Neural cell (in vitro differentiated cells): ENCODE measurements around the gene DOCK10. TPM values are rescaled to one million over a fixed set of nuclear protein-coding genes. Genes with fewer than 3 reads are reported as not detected.

Experiments used
- H2AFZ ChIP-seq: fragments of 200-600, 300-800 bp; sonication (generic), shearing (Covaris generic); 2 replicates; pipeline ENCODE4 v1.6.0; 2014; ENCODE audit warnings: low read depth, mild to moderate bottlenecking, antibody characterized with exemption, low read length, moderate library complexity
- H3F3A ChIP-seq: fragments of 200-600 bp; shearing (Covaris generic); 2 replicates; pipeline ENCODE4 v1.6.1; 2016; ENCODE audit warnings: mild to moderate bottlenecking, moderate library complexity, mixed read lengths, antibody characterized with exemption, low read length; ENCODE audit not compliant: insufficient read depth, poor library complexity, severe bottlenecking
- H3K27ac ChIP-seq: fragments of 200-600, 300-800 bp; sonication (generic), shearing (Covaris generic); 2 replicates; pipeline ENCODE4 v1.5.1; 2014; ENCODE audit warnings: mild to moderate bottlenecking, low read length, moderate library complexity
- H3K27me3 ChIP-seq: fragments of 300-800, 200-600 bp; sonication (generic), shearing (Covaris generic); 2 replicates; pipeline ENCODE4 v1.6.0; 2014; ENCODE audit warnings: mild to moderate bottlenecking, low read depth, low read length, moderate library complexity; ENCODE audit not compliant: insufficient read depth
- H3K36me3 ChIP-seq: fragments of 300-800, 200-600 bp; sonication (generic), shearing (Covaris generic); 2 replicates; pipeline ENCODE4 v1.5.1; 2014; ENCODE audit warnings: mild to moderate bottlenecking, antibody characterized with exemption, low read length, moderate library complexity; ENCODE audit not compliant: insufficient read depth
- H3K4me2 ChIP-seq: fragments of 300-800, 200-600 bp; sonication (generic), shearing (Covaris generic); 2 replicates; pipeline ENCODE4 v1.6.0; 2014; ENCODE audit warnings: mild to moderate bottlenecking, low read length
- H3K4me3 ChIP-seq: fragments of 300-800, 200-600 bp; sonication (generic), shearing (Covaris generic); 2 replicates; pipeline ENCODE4 v1.5.1; 2014; ENCODE audit warnings: mild to moderate bottlenecking, low read length, moderate library complexity
- H3K79me2 ChIP-seq: fragments of 200-600 bp; shearing (Covaris generic); replicated peaks from 2 replicates; pipeline ENCODE4 v1.6.0; 2014; ENCODE audit warnings: mild to moderate bottlenecking, low read length, moderate library complexity; ENCODE audit not compliant: insufficient read depth
- H3K9ac ChIP-seq: fragments of 300-800, 200-600 bp; sonication (generic), shearing (Covaris generic); 2 replicates; pipeline ENCODE4 v1.6.1; 2016; ENCODE audit warnings: mild to moderate bottlenecking, low read length, mixed read lengths
- H3K9me2 ChIP-seq: fragments of 200-600 bp; shearing (Covaris generic); 2 replicates; pipeline ENCODE4 v1.6.1; 2016; ENCODE audit warnings: mild to moderate bottlenecking, low read length, mixed read lengths; ENCODE audit not compliant: insufficient read depth
- H3K9me3 ChIP-seq: fragments of 200-600, 300-800 bp; sonication (generic), shearing (Covaris generic); 2 replicates; pipeline ENCODE4 v1.6.1; 2016; ENCODE audit warnings: mild to moderate bottlenecking, mixed run types, low read length, moderate library complexity, mixed read lengths
- H4K20me1 ChIP-seq: fragments of 200-600 bp; shearing (Covaris generic); 2 replicates; pipeline ENCODE4 v1.6.1; 2016; ENCODE audit warnings: mild to moderate bottlenecking, mixed run types; ENCODE audit not compliant: insufficient read depth
- CTCF ChIP-seq: fragments of 450-650 bp; IDR thresholded peaks from 2 replicates; pipeline ENCODE4 v1.5.1; 2014; ENCODE audit warnings: antibody characterized with exemption, mild to moderate bottlenecking, moderate library complexity; ENCODE audit not compliant: poor library complexity, severe bottlenecking
- EP300 ChIP-seq: fragments of 450-650 bp; conservative IDR thresholded peaks from 2 replicates; pipeline ENCODE4 v1.6.1; 2014; ENCODE audit warnings: antibody characterized with exemption, mild to moderate bottlenecking, moderate library complexity; ENCODE audit not compliant: poor library complexity, severe bottlenecking
- EZH2 ChIP-seq: fragments of 200-600, 300-800 bp; shearing (Covaris generic), sonication (generic); IDR thresholded peaks from 2 replicates; pipeline ENCODE4 v1.6.1; 2014; ENCODE audit warnings: antibody characterized with exemption, low read length, borderline replicate concordance, mild to moderate bottlenecking; ENCODE audit not compliant: insufficient read depth, poor library complexity, severe bottlenecking
- MXI1 ChIP-seq: fragments of 450-650 bp; conservative IDR thresholded peaks from 2 replicates; pipeline ENCODE4 v1.6.1; 2014; ENCODE audit warnings: antibody characterized with exemption, mild to moderate bottlenecking; ENCODE audit not compliant: poor library complexity, severe bottlenecking
- POLR2AphosphoS5 ChIP-seq: IDR thresholded peaks from 2 replicates; pipeline ENCODE4 v1.6.1; 2012
- RAD21 ChIP-seq: fragments of 450-650 bp; conservative IDR thresholded peaks from 2 replicates; pipeline ENCODE4 v1.6.1; 2014; ENCODE audit warnings: antibody characterized with exemption, mild to moderate bottlenecking, moderate library complexity
- REST ChIP-seq: IDR thresholded peaks from 2 replicates; pipeline ENCODE4 v1.6.1; 2012; ENCODE audit warnings: borderline replicate concordance
- SMC3 ChIP-seq: fragments of 450-650 bp; conservative IDR thresholded peaks from 2 replicates; pipeline ENCODE4 v1.6.1; 2014; ENCODE audit warnings: antibody characterized with exemption, mild to moderate bottlenecking, moderate library complexity; ENCODE audit not compliant: poor library complexity
- TAF1 ChIP-seq: IDR thresholded peaks from 2 replicates; pipeline ENCODE4 v1.6.1; 2012; ENCODE audit warnings: low read depth
- polyA plus RNA-seq: library from polyadenylated mRNA; depleted of rRNA; stranded (reverse); fragments of >200 nt; gene quantifications from 2 replicates; pipeline ENCODE4 v1.2.3, GENCODE V29; 2014

The DOCK10 gene
- polyA plus RNA-seq, 1 donor from 2014 or later = 0.37 TPM

GRCh38 chr2:224871813-224872212 lies 170.5 kb downstream of the DOCK10 start:
- no peaks in the 10 kb centered on the region for H3F3A ChIP-seq
- H3K79me2 ChIP-seq = no peaks in the 10 kb centered on the region
- H3K9me2 ChIP-seq = no peaks in the 10 kb centered on the region
- H3K9ac ChIP-seq = no peak overlapping the region
- no peak overlapping the region for H2AFZ ChIP-seq
- no peaks in the 10 kb centered on the region for H3K36me3 ChIP-seq
- TF ChIP-seq MXI1 (no peak), EP300 (no peak), CTCF (no peak), POLR2AphosphoS5 (no peak), EZH2 (no peak), RAD21 (no peak), SMC3 (no peak), TAF1 (no peak), REST (no peak)
- H3K27ac ChIP-seq = no peak overlapping the region
- H4K20me1 ChIP-seq = no peaks in the 10 kb centered on the region
- no peaks in the 10 kb centered on the region for H3K9me3 ChIP-seq
- no peak overlapping the region for H3K4me2 ChIP-seq
- no peak overlapping the region for H3K4me3 ChIP-seq
- no peaks in the 10 kb centered on the region for H3K27me3 ChIP-seq

- no peaks in the 10 kb centered on the region for H3K27me3 ChIP-seq
- no peaks in the 10 kb centered on the region for H3K79me2 ChIP-seq
- TF ChIP-seq MXI1 (no peak), EP300 (no peak), SMC3 (no peak), REST (no peak)
- H3K4me2 ChIP-seq = no peak overlapping the region
- no peaks in the 10 kb centered on the region for H3K9me2 ChIP-seq
- no peaks in the 10 kb centered on the region for H3F3A ChIP-seq
- H3K4me3 ChIP-seq = no peak overlapping the region
- H3K36me3 ChIP-seq = no peaks in the 10 kb centered on the region
- H3K27ac ChIP-seq = no peak overlapping the region
- no peaks in the 10 kb centered on the region for H4K20me1 ChIP-seq
- no peak overlapping the region for H2AFZ ChIP-seq
- H3K9ac ChIP-seq = no peak overlapping the region
- no peaks in the 10 kb centered on the region for H3K9me3 ChIP-seq
These were observed 171.9 kb downstream of the DOCK10 start for GRCh38 chr2:224870341-224870740.
